Osteocyte (in vitro differentiated cells): ENCODE results near the gene APBA1. TPM values are rescaled to one million over a fixed set of nuclear protein-coding genes. Genes with fewer than 3 reads are reported as not detected.

Experiments
- DNase-seq: peaks from one replicate; pipeline ENCODE4 v3.0.0; 2021; ENCODE audit warnings: mixed read lengths; ENCODE audit not compliant: unreplicated experiment; ENCODE audit errors: extremely low spot score
- H3K27ac Mint-ChIP-seq: one replicate; pipeline ENCODE4 v1.8.0; 2021; ENCODE audit warnings: mild to moderate bottlenecking, mixed read lengths; ENCODE audit not compliant: unreplicated experiment
- H3K27me3 Mint-ChIP-seq: one replicate; pipeline ENCODE4 v1.8.0; 2021; ENCODE audit warnings: mixed read lengths; ENCODE audit not compliant: unreplicated experiment
- H3K36me3 Mint-ChIP-seq: one replicate; pipeline ENCODE4 v1.8.0; 2021; ENCODE audit warnings: mixed read lengths; ENCODE audit not compliant: unreplicated experiment
- H3K4me1 Mint-ChIP-seq: one replicate; pipeline ENCODE4 v1.8.0; 2021; ENCODE audit warnings: mixed read lengths; ENCODE audit not compliant: unreplicated experiment
- H3K4me3 Mint-ChIP-seq: one replicate; pipeline ENCODE4 v1.8.0; 2021; ENCODE audit warnings: mild to moderate bottlenecking, moderate library complexity, mixed read lengths; ENCODE audit not compliant: unreplicated experiment
- H3K9me3 Mint-ChIP-seq: one replicate; pipeline ENCODE4 v1.8.0; 2021; ENCODE audit warnings: mixed read lengths; ENCODE audit not compliant: unreplicated experiment
- total RNA-seq: library from RNA; stranded (reverse); gene quantifications from 2 replicates; pipeline ENCODE4 v1.2.1, GENCODE V29; 2021
- TF ChIP-seq, protein P1 (sequence below): fragments of 200-600 bp; sonication (generic); IDR thresholded peaks from 2 replicates; pipeline ENCODE4 v1.5.0; 2021; ENCODE audit warnings: antibody characterized with exemption, mild to moderate bottlenecking, moderate library complexity

Gene APBA1
- total RNA-seq, 1 donor from 2014 or later = 5.2 TPM

DNA sequence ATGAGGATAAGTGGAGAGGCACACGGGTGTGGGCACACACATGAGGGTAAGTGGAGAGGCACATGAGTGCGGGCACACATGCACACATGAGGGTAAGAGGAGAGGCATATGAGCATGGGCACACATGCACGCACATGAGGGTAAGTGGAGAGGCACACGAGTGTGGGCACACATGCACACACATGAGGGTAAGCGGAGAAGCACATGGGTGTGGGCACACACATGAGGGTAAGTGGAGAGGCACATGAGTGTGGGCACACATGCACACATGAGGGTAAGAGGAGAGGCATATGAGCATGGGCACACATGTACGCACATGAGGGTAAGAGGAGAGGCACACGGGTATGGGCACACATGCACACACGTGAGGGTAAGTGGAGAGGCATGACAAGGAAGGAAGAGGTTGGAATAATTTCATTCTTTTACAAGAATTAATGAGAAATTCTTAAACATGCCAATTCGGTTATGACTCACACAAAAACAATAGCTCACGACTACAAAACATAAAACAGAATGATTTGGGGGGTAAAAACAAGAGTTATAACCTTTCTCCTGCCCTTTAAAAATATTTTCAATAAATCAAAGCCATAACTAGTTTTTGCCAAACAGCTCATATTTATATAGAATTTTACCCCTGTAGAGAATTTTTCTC, 67.5 kb downstream of the APBA1 start:
- Mint-ChIP-seq H3K36me3 (no peaks in the 10 kb centered on the region), H3K27me3 (no peaks in the 10 kb centered on the region), H3K4me3 (no peak overlapping the region), H3K27ac (no peak overlapping the region), H3K4me1 (no peaks in the 10 kb centered on the region), H3K9me3 (no peaks in the 10 kb centered on the region)
- TF ChIP-seq, protein P1, sequence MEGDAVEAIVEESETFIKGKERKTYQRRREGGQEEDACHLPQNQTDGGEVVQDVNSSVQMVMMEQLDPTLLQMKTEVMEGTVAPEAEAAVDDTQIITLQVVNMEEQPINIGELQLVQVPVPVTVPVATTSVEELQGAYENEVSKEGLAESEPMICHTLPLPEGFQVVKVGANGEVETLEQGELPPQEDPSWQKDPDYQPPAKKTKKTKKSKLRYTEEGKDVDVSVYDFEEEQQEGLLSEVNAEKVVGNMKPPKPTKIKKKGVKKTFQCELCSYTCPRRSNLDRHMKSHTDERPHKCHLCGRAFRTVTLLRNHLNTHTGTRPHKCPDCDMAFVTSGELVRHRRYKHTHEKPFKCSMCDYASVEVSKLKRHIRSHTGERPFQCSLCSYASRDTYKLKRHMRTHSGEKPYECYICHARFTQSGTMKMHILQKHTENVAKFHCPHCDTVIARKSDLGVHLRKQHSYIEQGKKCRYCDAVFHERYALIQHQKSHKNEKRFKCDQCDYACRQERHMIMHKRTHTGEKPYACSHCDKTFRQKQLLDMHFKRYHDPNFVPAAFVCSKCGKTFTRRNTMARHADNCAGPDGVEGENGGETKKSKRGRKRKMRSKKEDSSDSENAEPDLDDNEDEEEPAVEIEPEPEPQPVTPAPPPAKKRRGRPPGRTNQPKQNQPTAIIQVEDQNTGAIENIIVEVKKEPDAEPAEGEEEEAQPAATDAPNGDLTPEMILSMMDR = no peak
- DNase-seq = no peak

DNA sequence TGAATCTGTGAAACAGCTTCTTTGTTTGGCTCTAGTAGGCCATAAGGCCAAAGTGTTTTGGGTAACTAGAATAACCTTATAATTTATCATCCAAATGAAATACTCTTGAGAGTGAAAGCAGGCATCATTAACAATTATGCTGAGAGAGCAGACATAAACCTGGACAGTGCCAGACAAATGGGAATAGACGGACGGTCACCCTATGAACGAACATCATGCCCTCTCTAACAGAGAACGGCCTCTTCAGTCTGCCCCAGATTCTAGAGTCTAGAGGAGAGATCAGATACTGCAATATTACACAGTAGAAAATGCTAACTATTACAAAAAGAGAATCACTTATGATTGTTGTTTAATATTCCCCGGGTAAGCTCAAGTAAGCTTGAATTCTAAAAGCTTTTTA, 68.5 kb downstream of the APBA1 start:
- Mint-ChIP-seq H3K9me3 (no peaks in the 10 kb centered on the region), H3K4me3 (no peak overlapping the region), H3K4me1 (no peaks in the 10 kb centered on the region), H3K27ac (no peak overlapping the region), H3K27me3 (no peaks in the 10 kb centered on the region), H3K36me3 (no peaks in the 10 kb centered on the region)
- DNase-seq = no peak
- TF ChIP-seq, protein P1 = no peak

DNA sequence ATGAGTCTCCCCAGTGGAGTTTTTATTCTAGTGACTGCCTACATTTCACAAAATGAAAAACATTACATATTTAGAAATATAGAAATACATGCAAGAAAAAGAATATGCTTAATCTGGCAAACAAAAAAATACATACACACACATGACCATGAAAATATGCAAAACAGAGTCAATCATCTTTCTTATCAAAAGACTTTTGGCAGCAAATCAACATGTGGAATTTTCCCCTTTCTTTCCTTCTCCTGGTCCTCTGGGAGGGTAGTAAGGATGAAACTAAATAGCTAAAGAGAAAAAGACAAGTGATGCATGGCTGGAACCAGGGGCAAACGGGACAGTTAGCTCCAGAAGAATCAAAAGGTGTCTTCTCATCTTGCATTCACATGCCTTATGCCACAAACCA, 69.4 kb downstream of the APBA1 start:
- H3K4me3 Mint-ChIP-seq = no peak overlapping the region
- no peaks in the 10 kb centered on the region for H3K36me3 Mint-ChIP-seq
- no peaks in the 10 kb centered on the region for H3K4me1 Mint-ChIP-seq
- H3K9me3 Mint-ChIP-seq = no peaks in the 10 kb centered on the region
- H3K27ac Mint-ChIP-seq = no peak overlapping the region
- DNase-seq = no peak
- no peaks in the 10 kb centered on the region for H3K27me3 Mint-ChIP-seq
- TF ChIP-seq, protein P1 = no peak

DNA sequence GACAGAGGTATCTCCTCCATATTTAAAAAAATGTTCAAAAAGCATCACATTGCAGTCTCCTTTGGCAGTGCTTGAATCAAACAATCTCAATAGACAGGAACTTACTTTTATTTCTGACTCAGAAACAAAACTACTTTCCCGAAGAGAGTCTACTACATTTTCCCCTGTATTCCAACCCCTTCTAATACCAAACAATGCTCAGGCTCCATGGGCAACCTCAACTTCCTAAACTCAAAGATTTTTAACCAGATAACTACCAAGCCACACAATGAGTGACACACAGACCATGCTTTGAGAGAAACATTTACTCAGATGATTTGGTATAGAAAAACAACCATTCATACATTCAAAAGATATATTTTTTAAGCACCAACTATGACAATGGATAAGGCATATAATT, 70.5 kb downstream of the APBA1 start:
- no peak overlapping the region for H3K27ac Mint-ChIP-seq

DNA sequence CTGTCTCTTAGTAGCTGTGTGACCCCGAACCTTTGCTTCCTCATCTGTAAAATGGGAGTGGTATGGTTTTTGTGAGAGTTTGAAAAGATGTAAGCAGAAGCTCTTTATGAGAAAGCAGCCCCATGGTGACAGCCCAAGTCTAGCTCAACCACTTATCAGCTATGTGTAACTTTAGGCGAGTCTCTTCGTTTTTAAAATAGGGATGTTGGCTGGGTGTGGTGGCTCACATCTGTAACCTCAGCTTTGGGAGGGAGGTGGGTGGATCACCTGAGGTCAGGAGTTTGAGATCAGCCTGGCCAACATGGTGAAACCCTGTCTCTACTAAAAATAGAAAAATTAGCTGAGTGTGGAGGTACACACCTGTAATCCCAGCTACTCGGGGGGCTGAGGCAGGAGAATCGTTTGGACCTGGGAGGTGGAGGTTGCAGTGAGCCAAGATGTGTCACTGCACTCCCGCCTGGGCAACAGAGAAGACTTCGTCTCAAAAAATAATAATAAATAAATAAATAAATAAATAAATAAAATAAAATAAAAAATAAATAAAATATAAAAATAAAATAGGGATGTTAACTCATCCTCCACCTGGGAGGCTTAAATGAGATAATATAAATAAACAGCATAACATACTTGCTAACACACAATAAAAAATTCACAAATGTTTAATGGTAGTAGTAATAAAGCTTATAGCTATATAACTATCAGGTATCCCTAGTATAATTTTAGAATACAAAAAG, 71.7 kb downstream of the APBA1 start:
- DNase-seq = no peak
- Mint-ChIP-seq H3K27ac (no peak overlapping the region), H3K4me3 (no peak overlapping the region), H3K36me3 (no peaks in the 10 kb centered on the region), H3K9me3 (no peaks in the 10 kb centered on the region), H3K27me3 (no peaks in the 10 kb centered on the region), H3K4me1 (no peaks in the 10 kb centered on the region)
- TF ChIP-seq, protein P1 = no peak

More for the DNA sequence above, 70.5 kb downstream of the APBA1 start:
- TF ChIP-seq, protein P1 = no peak
- Mint-ChIP-seq H3K36me3 (no peaks in the 10 kb centered on the region), H3K27me3 (no peaks in the 10 kb centered on the region), H3K9me3 (no peaks in the 10 kb centered on the region), H3K4me3 (no peak overlapping the region), H3K4me1 (no peaks in the 10 kb centered on the region)
- DNase-seq = no peak
